NCI-H526 (cell line): ENCODE results near the gene ADI1.

Experiments
- DNase-seq, 2 experiments: peaks; one replicate each; lab custom pipeline; 2025; lab: John Stamatoyannopoulos, UW

Gene ADI1

DNA sequence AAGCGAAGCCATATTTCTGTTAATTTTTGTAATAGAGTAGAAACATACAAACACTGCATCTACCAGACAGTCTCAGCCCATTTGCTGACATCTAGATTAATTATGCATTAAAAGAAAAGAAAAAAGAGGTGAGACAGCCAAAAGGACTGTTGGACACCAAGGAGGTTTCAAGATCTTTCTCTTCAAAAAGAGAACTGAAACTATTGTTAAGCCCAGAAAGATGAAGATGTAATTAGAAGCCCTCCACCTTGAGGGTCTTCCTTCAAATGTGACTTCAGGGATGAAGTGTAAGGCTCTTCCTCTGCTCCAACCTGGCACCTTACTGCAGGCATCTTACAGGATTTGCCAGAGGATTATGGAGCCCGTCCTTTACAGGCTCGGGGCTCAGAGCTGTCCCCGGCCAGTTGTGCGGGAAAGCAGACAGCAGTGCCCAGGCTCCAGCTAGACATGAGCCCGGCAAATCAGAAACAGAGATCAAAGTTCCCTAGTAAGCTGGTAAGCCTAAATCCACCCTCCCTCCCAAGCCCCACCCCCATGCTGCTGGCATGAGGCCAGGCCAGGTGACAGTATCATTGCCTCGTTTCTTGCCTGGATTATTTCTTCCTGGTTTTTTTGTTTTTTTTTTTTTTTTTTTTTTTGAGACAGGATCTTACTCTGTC, 38.9 kb downstream of the ADI1 start:
- DNase-seq = peak in 1 of 2 experiments; percentile 27

DNA sequence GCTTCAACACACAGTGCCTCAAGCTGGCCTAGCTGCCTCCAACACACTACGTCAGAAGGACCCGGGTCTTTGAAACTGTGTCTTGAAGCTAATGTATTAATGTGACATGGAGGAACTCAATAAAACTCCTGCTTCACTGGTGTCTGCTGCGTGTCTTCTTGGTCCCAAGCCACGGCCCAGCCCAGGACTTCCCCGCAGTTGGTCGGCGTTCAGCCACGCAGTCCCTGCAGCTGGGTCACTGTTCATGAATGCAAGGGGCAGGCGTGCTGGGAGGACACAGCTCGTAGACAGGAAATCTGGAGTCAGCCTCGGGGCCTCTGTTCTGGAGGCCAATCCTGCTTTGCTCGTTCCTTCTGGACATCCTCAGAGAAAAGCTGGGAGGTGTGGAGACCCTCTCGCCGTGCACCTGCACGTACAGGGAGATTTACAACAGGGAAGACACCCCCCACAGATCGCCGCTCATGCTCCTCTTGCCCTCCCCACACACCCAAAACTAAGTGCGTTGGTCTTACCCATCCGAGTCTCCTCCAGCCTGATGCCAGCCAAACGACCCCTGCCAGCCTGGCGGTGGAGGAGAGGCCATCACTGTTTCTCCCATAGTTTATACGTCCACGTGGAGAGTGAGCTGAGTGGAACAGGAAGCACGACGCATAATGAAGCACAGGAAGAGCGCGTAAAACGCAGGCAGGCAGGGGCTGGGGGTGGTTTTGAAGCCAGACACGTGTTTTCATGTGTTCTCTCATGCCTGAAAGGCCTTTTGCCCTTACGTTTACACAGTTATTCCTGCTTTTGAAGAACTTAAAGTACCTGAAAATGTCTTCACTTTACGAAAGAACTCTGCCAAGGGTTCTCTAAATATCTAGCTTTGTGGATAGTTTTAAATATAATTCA, 39.7 kb downstream of the ADI1 start:
- no peak for DNase-seq

DNA sequence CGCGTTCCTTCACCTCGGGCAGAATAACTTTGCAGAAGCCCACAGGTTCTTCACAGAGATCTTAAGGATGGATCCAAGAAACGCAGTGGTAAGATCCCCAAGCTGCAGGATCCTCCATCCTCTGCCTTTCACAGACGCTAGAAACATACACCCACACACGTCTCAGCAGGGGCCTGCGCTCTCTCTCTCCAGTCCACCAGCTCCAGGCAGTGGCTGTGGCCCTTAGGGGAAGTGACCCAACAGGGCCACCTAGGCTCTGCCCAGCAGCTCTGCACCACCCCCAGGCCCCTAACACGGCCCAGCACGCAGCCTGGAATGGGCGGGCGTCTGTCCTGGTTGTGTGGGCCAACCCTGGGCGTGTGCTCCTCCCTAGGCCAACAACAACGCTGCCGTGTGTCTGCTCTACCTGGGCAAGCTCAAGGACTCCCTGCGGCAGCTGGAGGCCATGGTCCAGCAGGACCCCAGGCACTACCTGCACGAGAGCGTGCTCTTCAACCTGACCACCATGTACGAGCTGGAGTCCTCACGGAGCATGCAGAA, 40.4 kb downstream of the ADI1 start:
- DNase-seq = no peak

DNA sequence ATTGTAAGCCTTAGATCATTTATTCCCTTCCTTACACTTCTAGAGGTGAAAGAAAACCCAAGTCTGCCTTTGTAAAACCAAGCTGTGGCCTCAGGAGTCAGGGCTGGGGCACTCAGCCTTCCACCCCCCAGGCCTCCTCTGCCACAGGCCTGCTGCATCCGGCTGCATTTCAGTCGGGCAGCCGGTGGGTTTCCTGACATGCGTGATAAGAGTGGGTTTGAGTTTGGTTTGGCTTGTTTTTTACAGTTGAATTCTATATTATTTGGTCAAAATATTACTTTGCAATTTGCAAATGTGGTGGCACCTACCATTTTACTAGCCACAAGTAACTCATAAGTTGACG, 42.4 kb downstream of the ADI1 start:
- DNase-seq = no peak

DNA sequence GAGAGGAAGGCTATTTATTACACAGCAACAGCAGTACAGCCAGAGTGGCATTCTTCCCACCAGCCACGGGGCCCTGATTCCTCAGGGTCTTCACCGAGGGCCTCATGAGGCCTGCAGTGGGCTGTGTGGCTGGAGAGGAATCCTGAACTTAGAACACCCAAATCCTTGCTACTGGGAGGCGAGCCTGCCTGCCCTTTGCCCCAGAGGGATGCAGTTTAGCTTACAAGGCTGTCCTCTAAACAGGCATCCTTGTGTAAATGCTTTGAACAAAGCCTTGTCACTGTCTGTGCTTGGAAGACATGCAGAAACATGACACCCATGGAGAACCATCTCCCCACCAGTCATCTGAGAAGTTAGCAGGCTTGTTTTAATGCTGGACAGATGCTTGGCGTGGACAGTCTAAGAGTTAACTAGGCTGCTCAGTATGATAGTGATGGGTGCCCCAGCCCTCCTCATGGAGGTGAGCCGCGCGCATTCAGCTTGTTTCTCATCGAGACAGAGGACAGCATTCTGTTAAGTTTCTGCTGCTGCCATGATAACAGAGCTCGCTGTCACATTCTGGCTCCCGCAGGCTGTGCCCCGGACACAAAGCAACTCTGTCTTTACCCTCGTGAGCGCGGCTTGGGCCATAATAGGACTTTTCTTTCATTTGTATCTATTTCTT, 42.9 kb downstream of the ADI1 start:
- DNase-seq = no peak

DNA sequence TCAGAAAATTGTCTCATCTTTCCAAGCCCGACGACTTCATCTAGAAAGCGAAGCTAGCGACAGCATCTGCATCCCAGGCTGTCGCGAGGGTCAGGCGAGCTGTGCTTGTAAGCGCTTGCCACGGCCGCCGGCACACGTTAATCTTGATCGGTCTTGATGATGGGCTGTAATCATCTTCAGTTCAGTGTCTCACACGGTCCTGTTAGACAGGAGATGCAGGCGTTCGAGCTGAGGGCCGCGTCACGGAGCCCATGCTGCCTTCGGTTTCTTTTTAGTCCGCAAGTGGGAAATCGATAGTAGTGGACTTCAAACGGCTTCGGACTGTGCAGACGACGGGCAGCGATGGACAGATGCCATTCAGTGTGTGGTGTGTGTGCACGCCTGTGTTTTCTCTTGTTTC, 43.6 kb downstream of the ADI1 start:
- no peak for DNase-seq

DNA sequence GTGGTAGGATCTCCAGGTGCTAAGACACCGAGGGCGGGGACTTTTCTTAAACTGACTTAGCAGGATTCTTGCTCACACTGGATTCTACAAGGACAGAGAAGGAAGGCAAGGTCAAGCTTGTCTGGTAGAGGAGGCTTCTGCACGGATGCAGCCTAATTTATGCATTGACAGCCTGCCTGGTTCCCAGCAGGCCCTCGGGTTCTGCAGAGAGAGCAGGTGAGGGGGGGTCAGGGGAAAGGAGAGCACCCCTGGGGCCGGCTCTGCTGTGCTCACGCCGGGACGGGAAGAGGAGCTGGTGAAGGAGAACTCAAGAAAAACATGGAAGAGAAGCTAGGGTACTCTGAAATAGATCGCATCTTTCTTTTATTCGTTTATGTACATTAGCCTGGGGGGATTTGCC, 46.4 kb downstream of the ADI1 start:
- no peak for DNase-seq

DNA sequence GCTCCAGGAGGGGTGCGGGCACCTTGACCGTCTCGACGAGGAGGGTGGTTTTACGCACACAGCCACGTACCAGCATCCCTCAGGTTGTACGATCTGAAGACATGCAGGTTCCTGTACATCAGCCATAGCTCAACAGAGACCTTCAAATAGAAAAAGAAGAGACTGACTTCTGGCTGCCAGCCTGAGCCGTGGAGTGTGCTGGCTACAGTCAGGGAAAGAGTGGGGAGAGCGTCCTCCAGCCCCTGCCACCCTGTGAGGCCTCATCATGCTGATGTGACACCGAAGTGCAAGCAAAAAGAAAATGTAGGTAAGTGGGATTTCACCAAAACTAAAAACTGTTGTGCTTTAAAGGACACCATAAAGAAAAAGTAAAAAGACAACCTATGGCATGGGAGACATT, 47.0 kb downstream of the ADI1 start:
- no peak for DNase-seq

DNA sequence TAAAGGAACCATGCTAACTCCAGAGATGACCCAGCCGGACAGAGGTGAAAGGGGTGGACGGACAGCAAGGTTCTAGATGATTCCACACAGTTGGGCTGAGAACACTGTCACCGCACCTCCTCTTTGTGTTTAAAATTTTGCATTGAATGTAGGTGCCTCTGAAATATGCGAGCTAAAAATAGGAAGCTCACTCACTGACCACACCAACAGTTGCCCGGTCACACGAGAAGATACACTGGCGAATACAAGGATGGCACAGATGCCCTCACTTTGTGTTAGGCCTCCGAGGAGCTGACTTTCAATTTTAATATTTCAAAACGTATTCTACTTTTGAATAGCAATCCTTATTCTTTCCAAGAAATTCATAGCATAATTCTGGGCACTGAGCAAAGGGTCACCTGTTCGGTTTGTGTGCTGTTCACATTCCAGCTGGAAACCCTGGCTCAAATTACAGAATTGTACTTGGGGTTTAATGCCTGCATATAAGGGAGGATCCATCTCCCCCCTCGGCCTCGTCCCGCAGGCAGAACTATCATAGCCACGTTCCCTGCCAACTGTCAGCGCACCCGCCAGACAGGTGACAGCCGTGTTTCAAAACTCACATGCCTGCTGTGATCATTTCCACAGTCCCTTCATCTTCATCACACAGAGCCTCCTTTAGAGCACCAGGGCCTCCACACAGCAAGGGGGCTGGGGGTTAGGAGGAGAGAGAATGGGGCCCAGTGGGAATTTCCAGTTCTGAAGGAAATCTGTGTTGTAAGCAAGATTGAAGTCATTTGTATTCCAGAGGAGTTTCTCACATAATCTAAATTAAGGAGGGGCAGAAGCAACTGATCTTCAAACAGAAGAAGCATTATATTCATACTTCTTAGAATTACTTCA, 48.2 kb downstream of the ADI1 start:
- DNase-seq = peak in 1 of 2 experiments; percentile 6

DNA sequence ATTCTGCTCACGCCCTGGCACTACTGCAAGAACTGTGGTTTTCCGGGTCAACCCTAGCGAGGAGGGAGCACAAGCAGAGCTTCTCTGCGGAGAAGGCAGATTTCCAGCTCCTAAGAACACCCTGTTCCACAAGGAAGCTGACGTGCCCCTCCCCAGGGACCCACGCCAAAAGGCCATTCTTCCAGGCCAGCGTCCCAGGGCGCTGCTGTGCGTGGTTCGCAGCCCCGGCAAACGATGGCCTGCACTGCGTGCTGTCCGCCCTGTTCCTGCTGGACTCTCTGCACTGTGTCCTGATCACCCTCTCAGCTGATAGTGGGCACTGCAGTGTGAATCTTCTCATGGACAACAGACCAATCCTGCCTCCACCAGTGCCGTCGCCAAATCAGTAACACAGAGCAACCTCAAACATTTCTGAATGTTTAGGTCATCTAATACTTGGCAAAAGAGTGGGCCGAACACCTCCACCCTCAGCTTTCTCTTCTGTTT, 49.1 kb downstream of the ADI1 start:
- DNase-seq = no peak

DNA sequence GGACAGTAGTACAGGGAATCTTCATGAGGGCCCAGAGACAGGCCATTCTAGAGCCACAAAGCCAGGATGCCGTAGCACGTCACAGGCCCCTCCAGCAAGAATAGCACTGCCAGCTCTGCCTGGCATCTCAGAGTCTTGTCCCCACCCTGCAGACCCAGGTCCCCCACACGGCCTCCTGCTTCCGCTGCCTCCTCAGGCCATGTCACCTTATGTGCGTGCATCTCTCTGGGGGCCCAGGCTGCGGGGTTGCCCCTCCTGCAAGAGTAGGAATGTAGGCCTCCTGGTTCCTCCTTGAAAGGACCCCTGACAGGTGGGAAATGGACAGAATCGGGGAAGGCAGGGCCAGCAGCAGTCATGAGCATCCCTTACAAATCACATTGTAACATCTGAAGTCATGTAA, 49.8 kb downstream of the ADI1 start:
- no peak for DNase-seq

DNA sequence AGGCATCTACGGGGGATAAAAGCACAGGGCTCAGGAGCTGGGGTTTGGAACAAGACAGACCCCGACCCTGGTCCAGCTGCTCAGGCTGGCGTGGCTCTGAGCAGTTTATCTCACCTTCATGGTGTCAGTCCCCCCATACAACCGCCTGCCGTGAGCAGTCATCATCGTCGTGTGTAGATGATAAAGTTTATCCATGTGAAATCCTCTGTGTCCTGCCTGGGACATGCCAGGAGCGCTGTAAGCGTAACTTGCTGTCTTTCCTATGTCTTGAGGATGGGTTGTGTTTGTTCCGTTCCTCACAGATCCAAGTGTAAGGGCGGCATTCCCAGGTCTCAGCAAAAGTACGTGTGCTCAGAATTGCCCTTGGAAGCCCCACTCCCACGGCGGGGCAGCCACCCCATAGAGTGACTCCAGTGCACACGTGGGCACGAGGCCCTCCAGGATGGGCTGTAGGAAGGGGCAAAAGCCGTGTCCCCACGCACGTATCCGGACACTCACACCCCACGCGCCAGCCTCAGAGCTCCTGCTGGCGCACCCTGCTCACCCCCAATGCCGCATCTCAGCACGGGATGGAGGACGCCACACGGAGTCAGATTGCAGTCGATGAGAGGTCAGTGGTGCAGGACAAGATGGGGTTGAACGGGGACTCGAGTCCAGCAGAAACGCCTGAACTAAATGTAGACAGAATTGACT, 50.9 kb downstream of the ADI1 start:
- DNase-seq = no peak

DNA sequence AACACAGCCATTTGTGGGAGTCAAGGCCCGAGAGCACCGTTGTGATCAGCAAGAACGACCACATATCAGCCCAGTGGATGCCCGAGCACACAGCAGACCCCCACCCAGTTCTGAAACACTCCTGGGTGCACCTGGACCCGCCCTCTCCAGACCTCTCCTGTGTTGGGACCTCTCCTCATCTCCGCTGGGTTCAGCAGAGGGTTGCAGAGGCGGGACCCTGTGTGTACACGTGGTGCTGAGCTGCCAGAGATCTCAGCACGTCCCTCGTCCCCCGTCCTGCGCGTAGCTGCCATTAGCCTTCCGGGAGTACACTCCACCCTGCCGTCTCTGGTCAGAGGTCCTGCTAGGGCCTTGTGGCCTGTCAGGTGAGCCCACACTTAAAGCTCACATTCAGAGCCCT, 51.7 kb downstream of the ADI1 start:
- no peak for DNase-seq

DNA sequence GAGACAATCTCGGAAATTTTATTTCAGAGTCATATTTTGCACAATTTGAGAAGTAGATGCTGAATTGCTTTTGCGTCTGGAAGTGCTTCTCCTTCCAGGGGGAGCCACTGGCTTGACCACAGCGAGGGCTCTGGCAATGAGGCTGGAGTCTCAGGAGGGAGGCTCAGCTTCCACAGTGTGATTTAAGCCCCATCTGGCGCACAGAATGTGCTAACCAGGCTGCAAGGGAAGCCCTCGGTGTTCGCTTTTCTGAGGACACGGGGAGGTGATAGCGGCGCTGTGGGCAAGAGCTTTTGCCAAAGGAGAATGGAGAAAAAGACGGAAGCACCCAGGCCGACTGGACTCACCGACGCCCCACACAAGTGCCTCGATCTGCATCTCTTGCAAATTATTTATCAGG, 52.4 kb downstream of the ADI1 start:
- DNase-seq = no peak

DNA sequence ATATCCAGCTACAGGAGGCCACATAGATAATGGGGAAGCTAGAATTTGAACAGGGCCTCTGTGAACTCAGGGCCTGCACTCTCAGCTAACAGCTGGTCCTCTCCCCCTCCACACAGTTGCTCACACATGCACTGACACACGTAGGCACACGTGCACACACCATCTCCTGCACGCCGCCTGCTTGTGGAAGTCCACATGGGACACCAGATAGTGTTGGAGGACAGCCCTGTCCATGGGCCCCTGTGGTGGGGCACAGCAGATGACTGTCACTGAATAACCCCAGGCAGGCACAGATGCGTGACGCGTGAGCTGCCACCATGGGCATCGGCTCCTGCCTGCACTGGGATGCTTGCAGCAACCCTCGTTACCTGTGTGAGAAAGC, 52.9 kb downstream of the ADI1 start:
- no peak for DNase-seq

DNA sequence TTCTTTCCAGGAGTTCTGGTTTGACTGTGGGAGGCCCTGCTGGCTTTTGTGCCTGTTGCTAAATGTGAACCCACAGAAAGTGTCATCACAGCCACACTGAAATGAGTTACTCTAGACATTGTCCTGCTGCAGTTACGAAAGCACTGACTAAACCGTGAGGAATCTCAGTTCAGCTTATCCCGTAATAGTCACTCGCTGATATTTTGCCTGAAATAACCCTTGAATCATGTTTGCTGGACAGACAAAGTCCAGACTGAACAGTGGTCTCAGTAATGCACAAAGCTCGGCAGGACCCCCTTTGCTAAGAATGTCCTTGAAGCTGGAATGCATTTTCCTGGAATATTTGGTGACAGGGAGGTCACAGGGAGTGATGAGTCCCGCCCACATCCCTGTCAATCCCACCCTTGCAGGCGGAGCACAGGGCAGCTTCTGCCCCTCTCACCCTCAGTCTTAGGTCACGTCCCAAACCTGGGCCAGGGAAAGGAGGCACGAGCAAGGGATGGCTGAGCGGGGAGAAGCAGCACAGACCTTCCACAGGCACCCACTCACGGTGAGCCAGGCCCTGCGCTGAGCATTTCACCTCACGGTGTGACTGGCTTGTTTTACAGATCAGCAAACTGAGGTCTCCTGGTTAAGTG, 53.4 kb downstream of the ADI1 start:
- no peak for DNase-seq

DNA sequence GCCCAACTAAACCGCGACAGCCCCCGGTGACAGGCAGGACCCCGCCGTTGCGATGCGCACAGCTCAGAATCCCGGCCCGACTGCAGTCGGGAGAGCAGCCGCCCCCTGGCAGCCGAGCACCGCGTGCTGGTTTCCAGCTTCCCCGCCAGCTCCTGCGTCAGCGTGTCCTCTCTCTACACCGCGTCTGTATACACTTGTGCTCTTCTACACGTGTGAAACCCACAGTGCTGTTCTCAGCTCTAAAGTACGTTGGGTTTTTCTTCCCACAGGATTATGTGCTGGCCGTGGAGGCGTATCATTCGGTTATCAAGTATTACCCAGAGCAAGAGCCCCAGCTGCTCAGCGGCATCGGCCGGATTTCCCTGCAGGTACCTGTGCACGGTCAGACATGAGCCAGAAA, 54.0 kb downstream of the ADI1 start:
- DNase-seq = no peak

DNA sequence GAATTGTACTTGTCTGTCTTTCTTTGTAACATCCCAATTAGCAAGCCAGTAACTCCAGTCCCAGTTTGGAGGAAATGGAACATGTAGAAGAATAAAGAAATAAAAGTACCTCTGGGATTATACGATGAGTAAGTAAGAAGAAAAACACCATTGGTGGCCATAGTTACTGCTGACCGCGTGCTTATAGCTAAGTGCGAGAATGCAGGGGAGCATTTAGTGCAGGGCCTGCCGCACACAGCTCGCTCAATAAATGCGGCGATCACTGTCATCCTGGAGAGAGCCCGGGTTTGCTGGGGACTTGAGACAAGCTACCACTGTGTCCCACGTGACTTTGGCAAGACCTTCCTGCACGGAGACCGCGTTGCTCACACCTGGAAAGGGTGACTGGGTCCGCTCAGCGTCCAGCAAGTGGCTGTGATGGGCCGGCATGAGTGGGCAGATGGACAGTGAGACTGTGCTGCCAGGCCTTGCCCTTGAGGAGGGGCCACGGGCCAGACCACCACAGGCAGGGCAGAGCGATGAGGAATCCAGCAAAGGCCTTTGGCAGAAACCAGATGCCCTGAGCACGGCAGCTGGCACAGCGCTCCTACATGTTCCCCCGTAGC, 54.8 kb downstream of the ADI1 start:
- DNase-seq = no peak

DNA sequence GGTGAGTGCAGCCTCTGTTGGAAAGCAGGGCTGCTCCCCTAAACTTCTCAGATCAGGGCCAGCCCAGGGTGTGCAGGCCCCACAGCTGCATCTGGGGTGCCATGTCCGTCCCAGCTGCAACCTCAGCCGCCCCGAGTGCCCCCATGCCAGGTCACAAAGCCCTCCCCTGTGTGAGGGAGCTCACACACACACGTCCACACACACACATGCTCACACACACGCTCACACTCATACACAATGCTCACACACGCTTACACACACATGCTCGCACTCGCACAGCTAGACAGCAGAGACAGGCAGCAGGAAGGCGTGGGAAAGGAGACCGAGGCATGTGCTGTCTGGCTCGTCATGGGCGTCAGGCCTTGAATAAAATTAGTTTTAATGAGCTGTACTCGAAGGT, 55.4 kb downstream of the ADI1 start:
- DNase-seq = no peak

DNA sequence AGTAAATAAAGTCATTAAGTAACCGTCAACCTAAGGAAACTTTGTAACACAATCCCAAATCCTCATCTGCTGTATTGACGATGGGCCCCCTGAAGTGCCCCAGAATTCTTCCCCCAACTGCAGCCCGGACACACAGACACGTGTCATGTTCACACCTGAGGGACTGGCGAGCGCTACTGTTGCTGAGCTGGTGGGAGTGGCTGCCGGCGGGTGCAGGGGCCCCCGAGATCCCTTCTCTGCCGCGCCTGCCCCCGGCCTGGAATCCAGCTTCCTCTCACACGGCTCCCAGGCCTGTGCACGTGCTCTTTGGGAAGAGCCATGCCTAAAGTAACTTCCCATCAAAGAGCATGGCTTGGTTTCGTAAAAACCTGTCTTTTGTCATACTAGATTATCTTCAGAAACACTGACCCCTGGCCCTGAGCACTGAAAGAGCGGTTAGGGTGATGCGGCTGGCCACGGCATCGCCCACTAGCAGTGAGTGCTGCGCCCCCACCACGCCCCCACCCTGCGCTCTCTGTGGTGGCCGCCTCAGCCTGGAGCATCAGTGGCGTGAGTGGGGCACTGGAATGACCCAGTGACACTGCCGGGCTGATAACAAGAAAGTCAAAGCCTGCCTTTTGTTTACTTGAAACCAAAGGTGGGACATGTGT, 56.0 kb downstream of the ADI1 start:
- DNase-seq = no peak
